GM12864 (cell line): ENCODE data around the gene SCUBE1.

Source experiments
- DNase-seq: peaks from one replicate; pipeline ENCODE4 v3.0.0-alpha.2; 2011; ENCODE audit warnings: low read depth
- H3K4me3 ChIP-seq: 2 replicates; pipeline ENCODE4 v1.5.1; 2011; ENCODE audit warnings: mild to moderate bottlenecking, low read depth, low read length, control low read depth
- CTCF ChIP-seq: IDR thresholded peaks from 2 replicates; pipeline ENCODE4 v1.5.1; 2011; ENCODE audit warnings: low read depth, mild to moderate bottlenecking, moderate library complexity, low read length, control low read depth, inconsistent platforms; ENCODE audit errors: missing control alignments

The SCUBE1 gene

GRCh38 chr22:43337946-43338345 is 5.2 kb downstream of the SCUBE1 start:
- DNase-seq = no peak
- no peak overlapping the region for H3K4me3 ChIP-seq
- no peak for TF ChIP-seq CTCF

GRCh38 chr22:43337385-43337784 is 5.8 kb downstream of the SCUBE1 start:
- no peak overlapping the region for H3K4me3 ChIP-seq
- DNase-seq = no peak
- TF ChIP-seq CTCF = no peak

GRCh38 chr22:43334378-43334777 is 8.8 kb downstream of the SCUBE1 start:
- no peak for DNase-seq
- TF ChIP-seq CTCF = no peak
- H3K4me3 ChIP-seq = no peak overlapping the region

- H3K4me3 ChIP-seq = no peak overlapping the region
- TF ChIP-seq CTCF = no peak
- DNase-seq = no peak
Observed at GRCh38 chr22:43333978-43334377, 9.2 kb downstream of the SCUBE1 start.

GRCh38 chr22:43333156-43333555 is 10.0 kb downstream of the SCUBE1 start:
- no peak for TF ChIP-seq CTCF
- DNase-seq = no peak
- H3K4me3 ChIP-seq = no peak overlapping the region

- H3K4me3 ChIP-seq = no peak overlapping the region
- no peak for DNase-seq
- no peak for TF ChIP-seq CTCF
Observed at GRCh38 chr22:43331698-43332097, 11.5 kb downstream of the SCUBE1 start.

- TF ChIP-seq CTCF = no peak
- DNase-seq = no peak
- H3K4me3 ChIP-seq = no peak overlapping the region
Observed at GRCh38 chr22:43331069-43331451, 12.1 kb downstream of the SCUBE1 start.
